Stomach smooth muscle (tissue), 2 donors: ENCODE measurements around the gene PDE6D.

Experiments used
- H3K27ac ChIP-seq: one replicate; pipeline ENCODE4 v1.7.0; 2013; ENCODE audit warnings: mild to moderate bottlenecking, low read length, inconsistent platforms
- H3K27me3 ChIP-seq, 2 donors: one replicate each; pipeline ENCODE4 v1.7.0; 2013; ENCODE audit warnings: low read length in 2 of 2; ENCODE audit not compliant: insufficient read depth in 2 of 2, control insufficient read depth in 1 of 2
- H3K36me3 ChIP-seq, 2 donors: one replicate each; pipeline ENCODE4 v1.7.0; 2013; ENCODE audit warnings: low read length in 2 of 2; ENCODE audit not compliant: control insufficient read depth in 2 of 2, insufficient read depth in 2 of 2
- H3K4me1 ChIP-seq: one replicate; pipeline ENCODE4 v1.7.0; 2013; ENCODE audit warnings: low read length; ENCODE audit not compliant: control insufficient read depth, insufficient read depth
- H3K4me3 ChIP-seq, 2 donors: one replicate each; pipeline ENCODE4 v1.7.0; 2013; ENCODE audit warnings: low read length in 2 of 2
- H3K9ac ChIP-seq, 2 donors: one replicate each; pipeline ENCODE4 v1.7.0; 2013; ENCODE audit warnings: low read length in 2 of 2, mild to moderate bottlenecking in 1 of 2
- H3K9me3 ChIP-seq, 2 donors: one replicate each; pipeline ENCODE4 v1.7.0; 2013; ENCODE audit warnings: low read length in 2 of 2; ENCODE audit not compliant: control insufficient read depth in 2 of 2
- donor health status: healthy.
- donor health status: Pancreatic carcinoma.

PDE6D gene

GRCh38 chr2:231701456-231702373 lies 79.4 kb downstream of the PDE6D start:
- Histone ChIP-seq H3K9ac (peak overlapping the region in 1 of 2 donors; percentile 13), H3K36me3 (no peaks in the 10 kb centered on the region), H3K27ac (peak overlapping the region; percentile 60), H3K27me3 (no peaks in the 10 kb centered on the region), H3K4me3 (no peak overlapping the region), H3K4me1 (peaks cover 38% of the 10 kb centered on the region), H3K9me3 (no peaks in the 10 kb centered on the region)

- no peaks in the 10 kb centered on the region for H3K27me3 ChIP-seq
- H3K4me1 ChIP-seq, result peaks cover 21% of the 10 kb centered on the region
- no peaks in the 10 kb centered on the region for H3K36me3 ChIP-seq
- H3K9me3 ChIP-seq, result no peaks in the 10 kb centered on the region
- H3K4me3 ChIP-seq, result no peak overlapping the region
- H3K9ac ChIP-seq, result no peak overlapping the region
- H3K27ac ChIP-seq, result peak overlapping the region; percentile 11
These were observed 82.1 kb downstream of the PDE6D start for GRCh38 chr2:231699006-231699405.

GRCh38 chr2:231696004-231696367 lies 85.1 kb downstream of the PDE6D start:
- no peak overlapping the region for H3K4me3 ChIP-seq
- peaks cover 5% of the 10 kb centered on the region for H3K4me1 ChIP-seq
- H3K36me3 ChIP-seq, result no peaks in the 10 kb centered on the region
- no peaks in the 10 kb centered on the region for H3K27me3 ChIP-seq
- H3K27ac ChIP-seq, result peak overlapping the region; percentile 2
- H3K9me3 ChIP-seq, result no peaks in the 10 kb centered on the region
- H3K9ac ChIP-seq, result no peak overlapping the region

DNA sequence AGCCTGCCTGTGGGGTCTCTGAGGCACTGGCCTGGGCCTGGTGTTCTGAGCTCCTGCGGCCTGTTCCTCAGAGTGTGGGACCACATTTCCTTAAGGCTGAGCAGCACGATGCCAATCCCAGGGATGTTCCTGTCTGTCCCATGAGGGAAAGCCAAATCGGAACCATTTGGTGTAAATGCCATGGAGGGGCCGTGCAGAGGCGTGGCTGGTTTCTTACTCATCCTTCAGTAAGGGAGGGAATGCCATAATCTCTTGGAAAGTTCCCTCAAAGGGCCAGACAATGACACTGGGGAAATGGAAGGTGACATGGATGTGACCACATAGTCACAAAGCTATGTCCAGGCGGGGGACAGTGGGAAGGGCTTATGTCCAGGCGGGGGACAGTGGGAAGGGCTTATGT lies 87.1 kb downstream of the PDE6D start:
- Histone ChIP-seq H3K9me3 (no peaks in the 10 kb centered on the region), H3K36me3 (no peaks in the 10 kb centered on the region), H3K27ac (no peak overlapping the region), H3K4me3 (no peak overlapping the region), H3K27me3 (no peaks in the 10 kb centered on the region), H3K4me1 (no peaks in the 10 kb centered on the region), H3K9ac (no peak overlapping the region)

DNA sequence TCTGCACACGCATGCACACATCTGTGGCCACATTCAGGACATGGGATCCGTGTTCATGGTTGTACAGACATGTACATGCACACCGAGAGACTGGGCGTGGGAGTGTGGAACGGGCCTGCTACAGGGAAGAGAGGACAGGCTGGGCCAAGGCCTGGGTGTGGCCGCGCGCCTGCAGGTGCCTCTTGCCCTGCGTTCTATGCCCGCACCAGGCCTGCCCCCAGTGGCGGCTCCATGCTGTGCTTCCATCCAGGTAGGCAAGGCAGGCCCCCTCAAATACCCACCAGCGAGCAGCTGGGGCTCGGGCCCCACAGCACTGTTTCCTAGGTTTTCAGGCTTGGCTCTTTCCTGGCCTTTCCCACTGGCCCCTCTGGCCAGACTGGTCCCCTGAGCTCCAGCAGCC lies 88.2 kb downstream of the PDE6D start:
- no peak overlapping the region for H3K27ac ChIP-seq
- H3K4me1 ChIP-seq, result no peaks in the 10 kb centered on the region
- H3K9ac ChIP-seq, result no peak overlapping the region
- H3K27me3 ChIP-seq, result no peaks in the 10 kb centered on the region
- no peaks in the 10 kb centered on the region for H3K36me3 ChIP-seq
- no peaks in the 10 kb centered on the region for H3K9me3 ChIP-seq
- H3K4me3 ChIP-seq, result no peak overlapping the region

GRCh38 chr2:231691251-231691772 lies 89.8 kb downstream of the PDE6D start:
- Histone ChIP-seq H3K36me3 (no peaks in the 10 kb centered on the region), H3K27ac (no peak overlapping the region), H3K4me3 (no peak overlapping the region), H3K9ac (no peak overlapping the region), H3K9me3 (no peaks in the 10 kb centered on the region), H3K4me1 (peaks cover 6% of the 10 kb centered on the region), H3K27me3 (no peaks in the 10 kb centered on the region)

DNA sequence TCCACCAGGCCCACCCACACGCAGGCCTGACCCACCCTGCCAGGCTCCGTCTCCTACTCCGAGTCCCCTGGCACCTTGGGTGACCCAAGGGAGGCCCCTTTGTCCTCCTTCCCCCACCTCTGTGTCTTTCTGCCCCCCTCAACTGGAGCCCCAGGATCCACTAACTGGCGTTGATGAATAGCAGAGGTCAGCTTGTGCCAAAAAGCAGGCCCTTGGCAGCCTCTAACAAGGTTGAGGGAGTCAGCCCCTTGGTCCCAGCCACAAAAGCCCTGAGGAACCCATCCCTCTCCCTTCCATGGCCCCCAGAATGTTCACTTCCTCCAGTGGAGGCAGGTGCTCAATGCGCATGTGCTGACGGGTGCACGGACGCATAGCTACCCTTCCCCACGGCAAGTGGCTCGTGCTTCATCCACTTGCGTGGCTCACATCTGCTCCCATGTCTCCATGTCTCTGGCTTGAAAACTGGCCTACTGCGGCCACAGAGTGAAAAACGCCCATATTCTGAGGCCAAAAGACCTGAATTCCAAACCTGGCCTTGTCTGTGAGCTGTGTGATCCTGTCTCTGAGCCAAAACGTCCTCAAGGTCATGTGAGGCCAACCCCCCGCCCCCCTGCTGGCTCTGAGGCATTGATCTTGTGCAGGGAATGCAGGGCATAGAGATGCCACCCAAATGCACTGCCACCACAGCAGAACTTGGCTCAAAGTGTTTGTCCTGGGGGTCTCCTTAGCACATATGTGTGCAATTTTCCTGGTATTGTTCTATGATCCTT lies 91.8 kb downstream of the PDE6D start:
- no peak overlapping the region for H3K4me3 ChIP-seq
- no peaks in the 10 kb centered on the region for H3K27me3 ChIP-seq
- H3K36me3 ChIP-seq, result no peaks in the 10 kb centered on the region
- peaks cover 11% of the 10 kb centered on the region for H3K4me1 ChIP-seq
- H3K27ac ChIP-seq, result no peak overlapping the region
- no peaks in the 10 kb centered on the region for H3K9me3 ChIP-seq
- H3K9ac ChIP-seq, result no peak overlapping the region

DNA sequence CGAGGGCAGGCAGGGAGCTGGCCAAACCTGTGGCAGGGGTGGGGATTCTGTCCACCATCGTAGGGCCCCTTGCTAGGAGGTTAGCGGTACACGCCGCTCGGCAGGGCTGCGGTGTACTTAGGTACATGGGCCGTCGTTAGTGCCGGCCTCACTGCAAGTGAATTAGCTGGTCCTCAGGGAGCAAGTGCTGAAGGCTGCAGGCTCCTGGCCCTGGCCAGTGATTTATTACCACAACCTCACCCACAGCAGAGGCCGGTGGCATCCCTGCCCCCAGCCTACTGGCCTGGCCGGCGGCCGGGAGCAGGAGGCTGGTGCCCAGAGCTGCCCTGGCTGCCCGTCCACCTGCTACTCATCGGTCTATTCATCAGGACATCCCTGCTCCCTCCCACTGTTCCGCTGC lies 92.4 kb downstream of the PDE6D start:
- Histone ChIP-seq H3K4me1 (peaks cover 14% of the 10 kb centered on the region), H3K4me3 (no peak overlapping the region), H3K36me3 (no peaks in the 10 kb centered on the region), H3K9me3 (no peaks in the 10 kb centered on the region), H3K27me3 (no peaks in the 10 kb centered on the region), H3K27ac (no peak overlapping the region), H3K9ac (no peak overlapping the region)

GRCh38 chr2:231687961-231688360 lies 93.1 kb downstream of the PDE6D start:
- H3K36me3 ChIP-seq, result no peaks in the 10 kb centered on the region
- H3K4me1 ChIP-seq, result peaks cover 15% of the 10 kb centered on the region
- no peak overlapping the region for H3K4me3 ChIP-seq
- no peak overlapping the region for H3K9ac ChIP-seq
- H3K27ac ChIP-seq, result no peak overlapping the region
- no peaks in the 10 kb centered on the region for H3K9me3 ChIP-seq
- H3K27me3 ChIP-seq, result no peaks in the 10 kb centered on the region

GRCh38 chr2:231687133-231687852 lies 93.8 kb downstream of the PDE6D start:
- Histone ChIP-seq H3K4me3 (no peak overlapping the region), H3K27ac (no peak overlapping the region), H3K27me3 (no peaks in the 10 kb centered on the region), H3K36me3 (no peaks in the 10 kb centered on the region), H3K9ac (no peak overlapping the region), H3K9me3 (no peaks in the 10 kb centered on the region), H3K4me1 (peaks cover 15% of the 10 kb centered on the region)
